HEK293 (cell line): ENCODE data around the gene NOD2.

Experiments
- CTCF ChIA-PET: fragments of 350-600 bp; formaldehyde crosslinking; extraction: SDS; loops from one replicate; lab custom pipeline; 2021; ENCODE audit warnings: antibody characterized with exemption; lab: Yijun Ruan, JAX
- POLR2A ChIA-PET: fragments of 300-600 bp; formaldehyde crosslinking; extraction: SDS; loops from one replicate; lab custom pipeline; 2020; ENCODE audit warnings: antibody characterized with exemption, inconsistent platforms; lab: Yijun Ruan, JAX
- H3K27ac ChIP-seq: fragments of 200-500 bp; sonication (Bioruptor generic); 2 replicates; pipeline ENCODE4 v1.5.1; 2014; ENCODE audit warnings: low read depth, low read length, control low read depth, inconsistent platforms; ENCODE audit errors: extremely low read depth
- H3K36me3 ChIP-seq, 2 experiments: fragments of 200-500 bp in 1 of 2; sonication (Bioruptor generic) in 1 of 2; 1 replicate in 1 of 2; 2 replicates in 1 of 2; pipeline ENCODE4 v1.5.1; 2014 to 2017; ENCODE audit warnings: inconsistent platforms in 2 of 2, low read length in 2 of 2; ENCODE audit not compliant: control insufficient read depth in 2 of 2, insufficient read depth in 1 of 2
- H3K4me1 ChIP-seq: fragments of 200-500 bp; sonication (Bioruptor generic); 2 replicates; pipeline ENCODE4 v1.5.1; 2014; ENCODE audit warnings: mild to moderate bottlenecking, low read length, inconsistent platforms; ENCODE audit not compliant: control insufficient read depth, insufficient read depth
- H3K4me3 ChIP-seq: 2 replicates; pipeline ENCODE4 v1.5.1; 2011; ENCODE audit warnings: low read depth, mild to moderate bottlenecking, control low read depth, low read length, moderate library complexity
- H3K9me3 ChIP-seq: fragments of 200-500 bp; sonication (Bioruptor generic); 2 replicates; pipeline ENCODE4 v1.5.1; 2014; ENCODE audit warnings: low read depth, low read length, inconsistent platforms; ENCODE audit not compliant: control insufficient read depth, insufficient read depth
- BCL11B ChIP-seq: fragments of 450-650 bp; formaldehyde crosslinking; IDR thresholded peaks from 2 replicates; pipeline ENCODE4 v1.5.1; 2016; ENCODE audit warnings: low read depth, missing biosample characterization, missing genetic modification characterization
- KLF16 ChIP-seq: fragments of 450-650 bp; formaldehyde crosslinking; IDR thresholded peaks from 2 replicates; pipeline ENCODE4 v1.5.1; 2017; ENCODE audit warnings: missing biosample characterization, missing genetic modification characterization
- MEIS1 ChIP-seq: sonication (generic); formaldehyde crosslinking; IDR thresholded peaks from 2 replicates; pipeline ENCODE4 v1.8.1; 2022; ENCODE audit warnings: missing genetic modification reagents, mild to moderate bottlenecking, borderline replicate concordance
- MYNN ChIP-seq: fragments of 450-650 bp; formaldehyde crosslinking; IDR thresholded peaks from 2 replicates; pipeline ENCODE4 v1.5.1; 2016; ENCODE audit warnings: missing biosample characterization, missing genetic modification characterization, borderline replicate concordance
- WT1 ChIP-seq: fragments of 450-650 bp; formaldehyde crosslinking; IDR thresholded peaks from 2 replicates; pipeline ENCODE4 v1.5.1; 2016; ENCODE audit warnings: missing biosample characterization, missing genetic modification characterization
- ZFHX2 ChIP-seq: fragments of 450-650 bp; formaldehyde crosslinking; conservative IDR thresholded peaks from 2 replicates; pipeline ENCODE4 v1.5.1; 2016; ENCODE audit warnings: missing biosample characterization, missing genetic modification characterization
- ZFP41 ChIP-seq: fragments of 450-650 bp; formaldehyde crosslinking; IDR thresholded peaks from 2 replicates; pipeline ENCODE4 v1.5.1; 2016; ENCODE audit warnings: missing biosample characterization, missing genetic modification characterization, borderline replicate concordance
- ZNF132 ChIP-seq: fragments of 450-650 bp; formaldehyde crosslinking; IDR thresholded peaks from 2 replicates; pipeline ENCODE4 v1.5.1; 2017; ENCODE audit warnings: missing biosample characterization, missing genetic modification characterization, borderline replicate concordance
- ZNF174 ChIP-seq: fragments of 450-650 bp; formaldehyde crosslinking; IDR thresholded peaks from 2 replicates; pipeline ENCODE4 v1.5.0; 2017; ENCODE audit warnings: missing biosample characterization, mild to moderate bottlenecking, missing genetic modification characterization
- ZNF202 ChIP-seq: fragments of 450-650 bp; formaldehyde crosslinking; IDR thresholded peaks from 2 replicates; pipeline ENCODE4 v1.5.1; 2016; ENCODE audit warnings: missing biosample characterization, missing genetic modification characterization, borderline replicate concordance
- ZNF302 ChIP-seq: fragments of 450-650 bp; formaldehyde crosslinking; IDR thresholded peaks from 2 replicates; pipeline ENCODE4 v1.5.1; 2016; ENCODE audit warnings: missing biosample characterization, missing genetic modification characterization, low read depth
- ZNF350 ChIP-seq: fragments of 450-650 bp; formaldehyde crosslinking; IDR thresholded peaks from 2 replicates; pipeline ENCODE4 v1.5.0; 2017; ENCODE audit warnings: missing biosample characterization, mild to moderate bottlenecking, missing genetic modification characterization
- ZNF426 ChIP-seq: fragments of 450-650 bp; formaldehyde crosslinking; IDR thresholded peaks from 2 replicates; pipeline ENCODE4 v1.5.1; 2017; ENCODE audit warnings: missing biosample characterization, missing genetic modification characterization, mild to moderate bottlenecking, inconsistent platforms, moderate library complexity
- ZNF514 ChIP-seq: fragments of 450-650 bp; formaldehyde crosslinking; IDR thresholded peaks from 2 replicates; pipeline ENCODE4 v1.5.1; 2016; ENCODE audit warnings: missing biosample characterization, missing genetic modification characterization
- ZNF548 ChIP-seq: fragments of 450-650 bp; formaldehyde crosslinking; IDR thresholded peaks from 2 replicates; pipeline ENCODE4 v1.5.1; 2016; ENCODE audit warnings: missing biosample characterization, missing genetic modification characterization
- ZNF549 ChIP-seq: fragments of 450-650 bp; IDR thresholded peaks from 2 replicates; pipeline ENCODE4 v1.5.1; 2018; ENCODE audit warnings: missing biosample characterization, missing genetic modification characterization, mild to moderate bottlenecking, inconsistent platforms, moderate library complexity
- ZNF571 ChIP-seq: fragments of 450-650 bp; formaldehyde crosslinking; IDR thresholded peaks from 2 replicates; pipeline ENCODE4 v1.5.0; 2017; ENCODE audit warnings: missing biosample characterization, missing genetic modification characterization
- ZNF621 ChIP-seq: fragments of 450-650 bp; formaldehyde crosslinking; IDR thresholded peaks from 2 replicates; pipeline ENCODE4 v1.5.1; 2017; ENCODE audit warnings: missing biosample characterization, missing genetic modification characterization
- ZNF792 ChIP-seq: fragments of 450-650 bp; formaldehyde crosslinking; IDR thresholded peaks from 2 replicates; pipeline ENCODE4 v1.5.1; 2016; ENCODE audit warnings: missing biosample characterization, missing genetic modification characterization
- ZSCAN16 ChIP-seq: fragments of 450-650 bp; formaldehyde crosslinking; IDR thresholded peaks from 2 replicates; pipeline ENCODE4 v1.5.1; 2016; ENCODE audit warnings: missing biosample characterization, missing genetic modification characterization
- ZSCAN30 ChIP-seq: fragments of 450-650 bp; IDR thresholded peaks from 2 replicates; pipeline ENCODE4 v1.5.1; 2018; ENCODE audit warnings: missing biosample characterization, mild to moderate bottlenecking, missing genetic modification characterization, moderate library complexity
- TF ChIP-seq, protein P1 (sequence below): fragments of 450-650 bp; formaldehyde crosslinking; IDR thresholded peaks from 2 replicates; pipeline ENCODE4 v1.5.1; 2017; ENCODE audit warnings: missing biosample characterization, mild to moderate bottlenecking, missing genetic modification characterization, moderate library complexity
- TF ChIP-seq, protein P2 (sequence below): fragments of 450-650 bp; formaldehyde crosslinking; conservative IDR thresholded peaks from 2 replicates; pipeline ENCODE4 v1.5.1; 2016; ENCODE audit warnings: low read depth, missing biosample characterization, missing genetic modification characterization
- TF ChIP-seq, protein P3 (sequence below): fragments of 450-650 bp; formaldehyde crosslinking; IDR thresholded peaks from 2 replicates; pipeline ENCODE4 v1.5.1; 2016; ENCODE audit warnings: missing biosample characterization, missing genetic modification characterization

The NOD2 gene

DNA sequence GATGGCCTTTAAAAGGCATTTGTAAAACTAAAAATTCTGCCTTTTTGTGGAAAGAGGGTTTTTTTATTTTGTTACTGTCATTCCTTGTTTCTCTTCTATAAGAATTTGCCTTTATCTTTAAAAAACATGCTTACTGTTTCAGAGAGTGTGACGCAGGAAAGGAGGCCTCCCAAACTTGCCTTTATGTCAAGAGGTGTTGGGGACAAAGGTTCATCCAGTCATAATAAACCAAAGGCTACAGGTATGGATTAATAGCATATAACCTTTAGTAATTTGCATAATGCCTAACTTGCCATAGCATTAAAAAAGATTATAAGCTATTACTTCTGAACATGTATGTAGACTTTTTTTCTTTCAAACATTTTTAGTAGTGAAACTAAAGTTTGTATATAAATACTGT lies 82.6 kb downstream of the NOD2 start:
- Histone ChIP-seq H3K27ac (no peak overlapping the region), H3K4me3 (no peak overlapping the region), H3K36me3 (peaks cover 0 to 15% of the 10 kb centered on the region in 2 experiments; a peak in 1 of 3 replicates), H3K9me3 (no peaks in the 10 kb centered on the region), H3K4me1 (no peaks in the 10 kb centered on the region)
- CTCF ChIA-PET = interaction anchor here (0.7 to 1.8 kb wide), 3 partner anchors 31 to 179 kb away, joined by 3 to 12 read pairs (median 4); no protein-coding TSS in a partner anchor
- TF ChIP-seq ZNF132 (tag by site-specific recombination) (no peak), KLF16 (no peak), ZNF514 (no peak), ZSCAN30 (tag by site-specific recombination) (no peak), ZNF548 (tag by site-specific recombination) (no peak), BCL11B (tag by site-specific recombination) (no peak), ZNF549 (no peak), ZFHX2 (tag by site-specific recombination) (no peak), ZNF571 (tag by site-specific recombination) (no peak), ZNF174 (tag by site-specific recombination) (no peak), ZNF302 (tag by site-specific recombination) (no peak), MEIS1 (CRISPR knock-in tag) (no peak), WT1 (tag by site-specific recombination) (no peak), ZFP41 (tag by site-specific recombination) (no peak), ZSCAN16 (tag by site-specific recombination) (no peak)
- TF ChIP-seq, protein P1, sequence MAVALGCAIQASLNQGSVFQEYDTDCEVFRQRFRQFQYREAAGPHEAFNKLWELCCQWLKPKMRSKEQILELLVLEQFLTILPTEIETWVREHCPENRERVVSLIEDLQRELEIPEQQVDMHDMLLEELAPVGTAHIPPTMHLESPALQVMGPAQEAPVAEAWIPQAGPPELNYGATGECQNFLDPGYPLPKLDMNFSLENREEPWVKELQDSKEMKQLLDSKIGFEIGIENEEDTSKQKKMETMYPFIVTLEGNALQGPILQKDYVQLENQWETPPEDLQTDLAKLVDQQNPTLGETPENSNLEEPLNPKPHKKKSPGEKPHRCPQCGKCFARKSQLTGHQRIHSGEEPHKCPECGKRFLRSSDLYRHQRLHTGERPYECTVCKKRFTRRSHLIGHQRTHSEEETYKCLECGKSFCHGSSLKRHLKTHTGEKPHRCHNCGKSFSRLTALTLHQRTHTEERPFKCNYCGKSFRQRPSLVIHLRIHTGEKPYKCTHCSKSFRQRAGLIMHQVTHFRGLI (tag by site-specific recombination) = no peak
- TF ChIP-seq, protein P2, sequence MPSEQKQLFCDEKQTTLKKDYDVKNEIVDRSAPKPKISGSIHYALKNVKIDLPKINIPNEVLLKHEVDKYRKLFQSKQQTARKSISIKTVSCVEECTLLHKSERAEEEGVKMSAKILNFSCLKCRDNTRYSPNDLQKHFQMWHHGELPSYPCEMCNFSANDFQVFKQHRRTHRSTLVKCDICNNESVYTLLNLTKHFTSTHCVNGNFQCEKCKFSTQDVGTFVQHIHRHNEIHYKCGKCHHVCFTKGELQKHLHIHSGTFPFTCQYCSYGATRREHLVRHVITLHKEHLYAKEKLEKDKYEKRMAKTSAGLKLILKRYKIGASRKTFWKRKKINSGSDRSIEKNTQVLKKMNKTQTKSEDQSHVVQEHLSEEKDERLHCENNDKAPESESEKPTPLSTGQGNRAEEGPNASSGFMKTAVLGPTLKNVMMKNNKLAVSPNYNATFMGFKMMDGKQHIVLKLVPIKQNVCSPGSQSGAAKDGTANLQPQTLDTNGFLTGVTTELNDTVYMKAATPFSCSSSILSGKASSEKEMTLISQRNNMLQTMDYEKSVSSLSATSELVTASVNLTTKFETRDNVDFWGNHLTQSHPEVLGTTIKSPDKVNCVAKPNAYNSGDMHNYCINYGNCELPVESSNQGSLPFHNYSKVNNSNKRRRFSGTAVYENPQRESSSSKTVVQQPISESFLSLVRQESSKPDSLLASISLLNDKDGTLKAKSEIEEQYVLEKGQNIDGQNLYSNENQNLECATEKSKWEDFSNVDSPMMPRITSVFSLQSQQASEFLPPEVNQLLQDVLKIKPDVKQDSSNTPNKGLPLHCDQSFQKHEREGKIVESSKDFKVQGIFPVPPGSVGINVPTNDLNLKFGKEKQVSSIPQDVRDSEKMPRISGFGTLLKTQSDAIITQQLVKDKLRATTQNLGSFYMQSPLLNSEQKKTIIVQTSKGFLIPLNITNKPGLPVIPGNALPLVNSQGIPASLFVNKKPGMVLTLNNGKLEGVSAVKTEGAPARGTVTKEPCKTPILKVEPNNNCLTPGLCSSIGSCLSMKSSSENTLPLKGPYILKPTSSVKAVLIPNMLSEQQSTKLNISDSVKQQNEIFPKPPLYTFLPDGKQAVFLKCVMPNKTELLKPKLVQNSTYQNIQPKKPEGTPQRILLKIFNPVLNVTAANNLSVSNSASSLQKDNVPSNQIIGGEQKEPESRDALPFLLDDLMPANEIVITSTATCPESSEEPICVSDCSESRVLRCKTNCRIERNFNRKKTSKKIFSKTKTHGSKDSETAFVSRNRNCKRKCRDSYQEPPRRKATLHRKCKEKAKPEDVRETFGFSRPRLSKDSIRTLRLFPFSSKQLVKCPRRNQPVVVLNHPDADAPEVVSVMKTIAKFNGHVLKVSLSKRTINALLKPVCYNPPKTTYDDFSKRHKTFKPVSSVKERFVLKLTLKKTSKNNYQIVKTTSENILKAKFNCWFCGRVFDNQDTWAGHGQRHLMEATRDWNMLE (tag by site-specific recombination) = no peak
- POLR2A ChIA-PET = no interaction called here

DNA sequence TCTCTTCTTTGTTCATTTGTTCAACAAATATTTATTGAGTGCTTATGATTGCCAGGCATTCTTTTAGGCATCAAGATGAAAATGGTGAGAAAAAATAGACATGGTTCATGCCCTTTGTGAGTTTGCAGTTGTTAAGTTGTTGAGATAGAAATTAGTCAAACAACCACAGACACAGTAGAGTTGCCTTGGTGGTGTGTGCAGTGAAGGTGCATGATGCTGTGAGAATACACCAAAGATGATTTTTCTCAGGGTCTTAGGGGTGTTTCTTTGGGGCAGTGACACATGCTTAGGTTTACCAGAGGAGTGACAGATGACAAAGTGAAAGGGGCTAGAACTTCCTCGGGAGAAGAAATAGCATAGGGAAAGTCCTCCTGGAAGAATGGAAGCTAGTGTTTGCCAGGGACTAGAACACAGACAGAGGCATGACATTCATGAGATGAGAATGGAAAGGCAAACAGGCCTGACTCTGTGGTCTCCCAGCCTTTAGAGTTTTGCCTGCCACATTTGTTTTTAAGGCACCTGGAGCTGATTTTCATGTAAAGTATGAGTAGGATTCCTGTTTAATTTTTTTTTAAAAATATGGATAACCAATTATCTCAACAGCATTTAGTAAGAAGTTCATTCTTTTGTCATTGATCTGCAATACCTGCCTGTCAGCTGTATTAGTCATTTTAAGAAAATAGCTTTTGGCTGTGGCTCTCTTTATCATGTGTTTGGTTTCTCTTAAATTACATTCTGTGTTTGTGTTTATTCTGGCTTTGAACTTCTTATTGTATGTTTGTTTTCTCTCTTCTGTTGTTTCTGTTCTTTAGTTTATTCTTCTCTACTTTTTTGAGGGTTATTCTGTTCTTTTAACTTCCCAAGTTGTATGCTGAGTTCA lies 85.1 kb downstream of the NOD2 start:
- no peaks in the 10 kb centered on the region for H3K4me1 ChIP-seq
- ChIA-PET POLR2A (no interaction called here), CTCF (interaction anchor here (1.3 kb wide), 1 partner anchor 28 kb away, joined by 4 read pairs; no protein-coding TSS in a partner anchor)
- no peak overlapping the region for H3K4me3 ChIP-seq
- H3K9me3 ChIP-seq = no peaks in the 10 kb centered on the region
- H3K27ac ChIP-seq = no peak overlapping the region
- H3K36me3 ChIP-seq = peaks cover 0 to 26% of the 10 kb centered on the region in 2 experiments; a peak in 2 of 3 replicates
- TF ChIP-seq ZNF350 (tag by site-specific recombination) = no peak
- no peak for TF ChIP-seq ZNF202 (tag by site-specific recombination)
- no peak for TF ChIP-seq ZNF514
- TF ChIP-seq MYNN = no peak
- TF ChIP-seq ZNF792 (tag by site-specific recombination) = no peak
- no peak for TF ChIP-seq ZNF621 (tag by site-specific recombination)
- TF ChIP-seq, protein P3, sequence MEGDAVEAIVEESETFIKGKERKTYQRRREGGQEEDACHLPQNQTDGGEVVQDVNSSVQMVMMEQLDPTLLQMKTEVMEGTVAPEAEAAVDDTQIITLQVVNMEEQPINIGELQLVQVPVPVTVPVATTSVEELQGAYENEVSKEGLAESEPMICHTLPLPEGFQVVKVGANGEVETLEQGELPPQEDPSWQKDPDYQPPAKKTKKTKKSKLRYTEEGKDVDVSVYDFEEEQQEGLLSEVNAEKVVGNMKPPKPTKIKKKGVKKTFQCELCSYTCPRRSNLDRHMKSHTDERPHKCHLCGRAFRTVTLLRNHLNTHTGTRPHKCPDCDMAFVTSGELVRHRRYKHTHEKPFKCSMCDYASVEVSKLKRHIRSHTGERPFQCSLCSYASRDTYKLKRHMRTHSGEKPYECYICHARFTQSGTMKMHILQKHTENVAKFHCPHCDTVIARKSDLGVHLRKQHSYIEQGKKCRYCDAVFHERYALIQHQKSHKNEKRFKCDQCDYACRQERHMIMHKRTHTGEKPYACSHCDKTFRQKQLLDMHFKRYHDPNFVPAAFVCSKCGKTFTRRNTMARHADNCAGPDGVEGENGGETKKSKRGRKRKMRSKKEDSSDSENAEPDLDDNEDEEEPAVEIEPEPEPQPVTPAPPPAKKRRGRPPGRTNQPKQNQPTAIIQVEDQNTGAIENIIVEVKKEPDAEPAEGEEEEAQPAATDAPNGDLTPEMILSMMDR = no peak
- no peak for TF ChIP-seq ZNF426 (tag by site-specific recombination)
